BJ (cell line): ENCODE measurements around the gene SH3BP4. TPM values are rescaled to one million over a fixed set of nuclear protein-coding genes. Genes with fewer than 3 reads are reported as not detected.

Experiments used
- CTCF ChIA-PET: fragments of 350-600 bp; formaldehyde crosslinking; extraction: SDS; loops from one replicate; lab custom pipeline; 2021; ENCODE audit warnings: antibody characterized with exemption, inconsistent platforms; lab: Yijun Ruan, JAX
- POLR2A ChIA-PET: fragments of 300-600 bp; sonication (Branson Sonifier 250); formaldehyde crosslinking; extraction: SDS; loops from one replicate; lab custom pipeline; 2021; ENCODE audit warnings: antibody characterized with exemption; lab: Charles Lee
- DNase-seq: peaks from one replicate; pipeline ENCODE4 v3.0.0-alpha.2; 2011; ENCODE audit warnings: low read depth
- H3K27me3 ChIP-seq: 2 replicates; pipeline ENCODE4 v1.6.0; 2011; ENCODE audit warnings: low read length; ENCODE audit not compliant: control insufficient read depth, insufficient read depth
- H3K36me3 ChIP-seq: 2 replicates; pipeline ENCODE4 v1.5.1; 2011; ENCODE audit warnings: low read length; ENCODE audit not compliant: control insufficient read depth, insufficient read depth
- H3K4me3 ChIP-seq: 2 replicates; pipeline ENCODE4 v1.5.1; 2011; ENCODE audit warnings: low read depth, mild to moderate bottlenecking, control low read depth, low read length
- polyA minus RNA-seq: library from RNA; depleted of rRNA, polyadenylated mRNA; stranded (reverse); fragments of >200 nt; gene quantifications from 2 replicates; pipeline ENCODE4 v1.2.3, GENCODE V29; 2011; rRNA and poly(A)+ RNA removed
- polyA plus RNA-seq: library from polyadenylated mRNA; depleted of rRNA; stranded (reverse); fragments of >200 nt; gene quantifications from 2 replicates; pipeline ENCODE4 v1.2.3, GENCODE V29; 2011; rRNA removed
- TF ChIP-seq, protein P1 (sequence below): IDR thresholded peaks from 2 replicates; pipeline ENCODE4 v1.5.1; 2011; ENCODE audit warnings: low read depth, mild to moderate bottlenecking, control low read depth, inconsistent platforms, low read length, moderate library complexity; ENCODE audit not compliant: insufficient read depth

The SH3BP4 gene, protein sequence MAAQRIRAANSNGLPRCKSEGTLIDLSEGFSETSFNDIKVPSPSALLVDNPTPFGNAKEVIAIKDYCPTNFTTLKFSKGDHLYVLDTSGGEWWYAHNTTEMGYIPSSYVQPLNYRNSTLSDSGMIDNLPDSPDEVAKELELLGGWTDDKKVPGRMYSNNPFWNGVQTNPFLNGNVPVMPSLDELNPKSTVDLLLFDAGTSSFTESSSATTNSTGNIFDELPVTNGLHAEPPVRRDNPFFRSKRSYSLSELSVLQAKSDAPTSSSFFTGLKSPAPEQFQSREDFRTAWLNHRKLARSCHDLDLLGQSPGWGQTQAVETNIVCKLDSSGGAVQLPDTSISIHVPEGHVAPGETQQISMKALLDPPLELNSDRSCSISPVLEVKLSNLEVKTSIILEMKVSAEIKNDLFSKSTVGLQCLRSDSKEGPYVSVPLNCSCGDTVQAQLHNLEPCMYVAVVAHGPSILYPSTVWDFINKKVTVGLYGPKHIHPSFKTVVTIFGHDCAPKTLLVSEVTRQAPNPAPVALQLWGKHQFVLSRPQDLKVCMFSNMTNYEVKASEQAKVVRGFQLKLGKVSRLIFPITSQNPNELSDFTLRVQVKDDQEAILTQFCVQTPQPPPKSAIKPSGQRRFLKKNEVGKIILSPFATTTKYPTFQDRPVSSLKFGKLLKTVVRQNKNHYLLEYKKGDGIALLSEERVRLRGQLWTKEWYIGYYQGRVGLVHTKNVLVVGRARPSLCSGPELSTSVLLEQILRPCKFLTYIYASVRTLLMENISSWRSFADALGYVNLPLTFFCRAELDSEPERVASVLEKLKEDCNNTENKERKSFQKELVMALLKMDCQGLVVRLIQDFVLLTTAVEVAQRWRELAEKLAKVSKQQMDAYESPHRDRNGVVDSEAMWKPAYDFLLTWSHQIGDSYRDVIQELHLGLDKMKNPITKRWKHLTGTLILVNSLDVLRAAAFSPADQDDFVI
- polyA plus RNA-seq (85.9 and 106 TPM in 2 replicates), polyA minus RNA-seq (83.9 and 100 TPM in 2 replicates)

DNA sequence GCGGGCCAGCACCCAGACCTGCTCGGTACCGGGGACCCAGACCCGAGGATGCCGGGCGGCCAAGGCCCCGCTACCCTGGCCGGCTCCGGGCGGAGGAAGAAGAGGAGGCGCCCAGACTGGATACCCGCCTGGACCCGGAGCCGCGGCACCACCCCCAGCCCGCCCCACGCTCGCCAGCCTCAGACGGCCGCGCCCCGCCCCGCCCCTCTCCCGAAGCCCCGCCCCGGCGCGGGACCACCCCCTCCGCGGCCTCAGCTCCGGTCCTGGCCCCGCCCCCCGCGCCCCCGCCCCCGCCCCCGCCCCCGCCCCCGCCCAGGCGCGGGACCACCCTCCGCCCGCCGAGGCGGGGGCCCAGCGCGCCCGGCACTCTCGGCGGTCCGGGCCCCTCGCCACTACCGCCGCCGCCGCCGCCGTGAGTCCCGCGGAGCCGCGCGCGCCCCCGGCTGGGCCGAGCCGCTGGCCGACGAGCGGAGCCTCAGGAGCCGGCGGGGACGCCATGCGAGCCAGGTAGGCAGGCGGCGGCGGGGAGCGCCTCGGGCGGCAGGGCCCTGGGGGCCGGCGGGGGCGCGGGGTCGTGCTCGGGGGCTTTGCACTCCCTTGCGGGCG is at the start of gene SH3BP4:
Gene SH3BP4 (plus strand): TSS at position 354 of the 606 bp plus-strand sequence. CDS start 82,986 bp downstream, outside the sequence.
- ChIA-PET CTCF (no interaction called here), POLR2A (interaction anchor here (0.6 kb wide), 2 partner anchors 131 to 292 kb away, joined by 3 to 9 read pairs; no protein-coding TSS in a partner anchor)
- H3K4me3 ChIP-seq = peak within 1 kb of the TSS; percentile 88
- no peaks in the 10 kb centered on the region for H3K27me3 ChIP-seq
- no peak for DNase-seq
- TF ChIP-seq, protein P1, sequence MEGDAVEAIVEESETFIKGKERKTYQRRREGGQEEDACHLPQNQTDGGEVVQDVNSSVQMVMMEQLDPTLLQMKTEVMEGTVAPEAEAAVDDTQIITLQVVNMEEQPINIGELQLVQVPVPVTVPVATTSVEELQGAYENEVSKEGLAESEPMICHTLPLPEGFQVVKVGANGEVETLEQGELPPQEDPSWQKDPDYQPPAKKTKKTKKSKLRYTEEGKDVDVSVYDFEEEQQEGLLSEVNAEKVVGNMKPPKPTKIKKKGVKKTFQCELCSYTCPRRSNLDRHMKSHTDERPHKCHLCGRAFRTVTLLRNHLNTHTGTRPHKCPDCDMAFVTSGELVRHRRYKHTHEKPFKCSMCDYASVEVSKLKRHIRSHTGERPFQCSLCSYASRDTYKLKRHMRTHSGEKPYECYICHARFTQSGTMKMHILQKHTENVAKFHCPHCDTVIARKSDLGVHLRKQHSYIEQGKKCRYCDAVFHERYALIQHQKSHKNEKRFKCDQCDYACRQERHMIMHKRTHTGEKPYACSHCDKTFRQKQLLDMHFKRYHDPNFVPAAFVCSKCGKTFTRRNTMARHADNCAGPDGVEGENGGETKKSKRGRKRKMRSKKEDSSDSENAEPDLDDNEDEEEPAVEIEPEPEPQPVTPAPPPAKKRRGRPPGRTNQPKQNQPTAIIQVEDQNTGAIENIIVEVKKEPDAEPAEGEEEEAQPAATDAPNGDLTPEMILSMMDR = no peak
- peaks cover 3% of the 10 kb centered on the region; the same call in 1 of the 2 replicates for H3K36me3 ChIP-seq

DNA sequence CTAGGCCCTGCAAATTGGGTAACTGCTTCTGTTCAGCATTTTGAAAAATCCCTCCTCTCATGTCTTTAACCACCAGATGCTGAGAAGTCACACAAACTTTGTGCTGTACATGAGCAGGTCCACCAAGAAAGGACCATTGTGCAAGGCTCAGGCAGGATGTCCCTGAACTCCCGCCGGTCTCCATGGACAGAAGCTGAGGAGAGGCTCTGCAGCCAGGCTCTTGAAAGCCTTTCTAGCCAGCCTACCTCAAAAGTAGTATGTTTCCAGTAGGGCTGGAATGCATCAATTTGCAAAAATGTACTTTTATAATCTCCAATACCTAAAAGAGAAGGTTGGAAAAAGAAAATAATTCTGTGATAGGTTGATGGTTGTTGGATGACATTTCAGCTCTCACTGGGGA is 47.0 kb upstream of the SH3BP4 start:
- TF ChIP-seq, protein P1 = no peak
- Histone ChIP-seq H3K4me3 (no peak overlapping the region), H3K27me3 (no peaks in the 10 kb centered on the region), H3K36me3 (no peaks in the 10 kb centered on the region)
- ChIA-PET POLR2A (no interaction called here), CTCF (interaction anchor here (1.2 kb wide), 1 partner anchor 23 kb away, joined by 3 read pairs; no protein-coding TSS in a partner anchor)
- no peak for DNase-seq

DNA sequence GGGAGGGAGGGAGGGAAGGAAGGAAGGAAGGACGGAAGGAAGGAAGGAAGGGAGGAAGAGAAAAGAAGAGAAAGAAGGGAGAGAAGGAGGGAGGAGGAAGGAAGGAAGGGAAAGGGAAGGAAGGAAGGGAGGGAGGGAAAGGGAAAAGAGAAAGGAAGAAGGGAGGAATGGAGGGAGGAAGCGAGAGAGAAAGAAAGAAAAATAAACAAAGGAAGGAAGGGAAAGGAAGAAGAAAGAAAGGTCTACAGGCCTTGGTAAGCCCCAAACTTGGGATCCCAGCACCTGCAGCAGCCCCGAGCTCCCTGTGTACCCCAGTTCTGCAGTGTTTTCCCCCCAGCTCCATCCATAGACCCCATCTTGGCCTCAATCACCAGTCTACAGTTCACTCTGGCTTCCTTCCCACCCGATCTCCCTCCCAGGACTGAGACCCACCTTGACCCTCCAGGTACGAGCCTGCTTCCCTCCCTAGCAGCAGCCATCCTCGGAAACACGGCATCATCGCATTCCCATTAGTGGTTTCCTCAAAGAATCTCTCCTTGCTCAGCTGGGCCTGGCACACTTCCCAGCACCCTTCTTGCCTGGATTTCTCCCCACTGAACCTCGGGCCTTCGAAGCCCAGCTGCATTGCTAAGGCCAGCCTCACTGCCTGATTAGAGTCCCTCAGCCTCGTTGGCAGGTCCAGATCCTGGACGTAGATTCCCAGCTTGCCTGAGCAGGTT is 46.1 kb upstream of the SH3BP4 start:
- Histone ChIP-seq H3K36me3 (no peaks in the 10 kb centered on the region), H3K4me3 (no peak overlapping the region), H3K27me3 (no peaks in the 10 kb centered on the region)
- DNase-seq = no peak
- POLR2A ChIA-PET = no interaction called here
- TF ChIP-seq, protein P1 = no peak
- CTCF ChIA-PET = interaction anchor here (1.2 kb wide), 1 partner anchor 24 kb away, joined by 3 read pairs; no protein-coding TSS in a partner anchor

DNA sequence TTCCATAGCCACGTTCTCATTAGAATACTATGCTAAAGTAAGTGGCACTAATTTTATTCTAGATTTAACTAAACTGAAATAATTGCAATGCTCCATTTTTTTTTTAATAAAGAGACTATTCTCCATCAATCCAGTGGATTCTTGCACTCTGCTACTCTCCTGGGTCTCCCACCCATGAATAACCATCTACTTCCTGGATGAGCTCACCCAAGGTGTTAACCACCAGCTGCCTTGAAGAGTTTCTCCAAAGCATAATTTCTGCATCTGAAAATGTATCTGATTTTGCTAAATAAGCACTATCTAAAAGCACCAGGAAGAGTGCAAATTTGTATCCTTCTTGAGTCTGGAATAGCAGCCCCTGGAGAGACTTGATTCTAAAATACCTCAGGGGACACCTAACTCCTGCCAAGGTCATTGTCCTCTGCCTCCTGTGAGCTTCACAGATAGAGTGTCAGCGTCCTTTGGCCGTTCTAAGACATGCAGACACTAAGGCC is 41.6 kb upstream of the SH3BP4 start:
- ChIA-PET CTCF (no interaction called here), POLR2A (no interaction called here)
- no peaks in the 10 kb centered on the region for H3K27me3 ChIP-seq
- no peak for DNase-seq
- TF ChIP-seq, protein P1 = no peak
- no peak overlapping the region for H3K4me3 ChIP-seq
- H3K36me3 ChIP-seq = no peaks in the 10 kb centered on the region
